Measurements from ENCODE around the gene TGFBR3L. TPM values are rescaled to one million over a fixed set of nuclear protein-coding genes. Genes with fewer than 3 reads are reported as not detected.
A peak's percentile ranks its signal among the peaks of the same experiment; 100 is the strongest.
"Not testable (repeated sequence)": the region's sequence is repeated elsewhere in the genome, so short reads cannot be mapped to it uniquely, and the experiment has no call there.

TGFBR3L gene
- total and polyA plus RNA-seq, 4 donors, result 0.25 to 0.77 TPM; not detected in 2

DNA sequence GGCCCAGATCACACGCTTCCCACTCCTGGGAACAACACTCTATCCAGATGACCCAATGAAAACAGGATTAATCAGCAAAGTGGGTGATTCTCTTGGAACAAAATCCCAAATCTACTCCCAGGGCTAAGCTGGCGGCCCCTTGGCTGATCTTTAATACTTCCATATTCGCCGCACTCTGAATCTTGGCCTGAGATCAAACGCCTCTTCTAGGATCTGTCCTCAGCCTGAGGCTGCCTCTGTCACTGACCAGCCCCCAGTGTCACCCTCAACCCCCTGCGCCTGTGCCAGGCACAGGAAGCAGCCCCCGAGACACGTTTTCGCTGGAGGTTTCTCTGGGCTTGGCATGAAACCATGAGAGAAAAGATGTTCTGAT, 13.7 kb downstream of the TGFBR3L start:
- TF ChIP-seq, protein P1, sequence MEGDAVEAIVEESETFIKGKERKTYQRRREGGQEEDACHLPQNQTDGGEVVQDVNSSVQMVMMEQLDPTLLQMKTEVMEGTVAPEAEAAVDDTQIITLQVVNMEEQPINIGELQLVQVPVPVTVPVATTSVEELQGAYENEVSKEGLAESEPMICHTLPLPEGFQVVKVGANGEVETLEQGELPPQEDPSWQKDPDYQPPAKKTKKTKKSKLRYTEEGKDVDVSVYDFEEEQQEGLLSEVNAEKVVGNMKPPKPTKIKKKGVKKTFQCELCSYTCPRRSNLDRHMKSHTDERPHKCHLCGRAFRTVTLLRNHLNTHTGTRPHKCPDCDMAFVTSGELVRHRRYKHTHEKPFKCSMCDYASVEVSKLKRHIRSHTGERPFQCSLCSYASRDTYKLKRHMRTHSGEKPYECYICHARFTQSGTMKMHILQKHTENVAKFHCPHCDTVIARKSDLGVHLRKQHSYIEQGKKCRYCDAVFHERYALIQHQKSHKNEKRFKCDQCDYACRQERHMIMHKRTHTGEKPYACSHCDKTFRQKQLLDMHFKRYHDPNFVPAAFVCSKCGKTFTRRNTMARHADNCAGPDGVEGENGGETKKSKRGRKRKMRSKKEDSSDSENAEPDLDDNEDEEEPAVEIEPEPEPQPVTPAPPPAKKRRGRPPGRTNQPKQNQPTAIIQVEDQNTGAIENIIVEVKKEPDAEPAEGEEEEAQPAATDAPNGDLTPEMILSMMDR (IDR thresholded peaks at IDR 0.05; ENCODE audit: control extremely low read depth, extremely low read depth), result no peak
- Histone ChIP-seq H3K36me3 (ENCODE audit: control insufficient read depth in 4 of 4, insufficient read depth in 4 of 4, low read length in 4 of 4) (peaks cover 3 to 33% (median 16%) of the 10 kb centered on the region in 4 donors), H3K9ac (ENCODE audit: insufficient read depth in 1 of 2, low read length in 2 of 2) (no peak overlapping the region), H3K27me3 (ENCODE audit: control insufficient read depth in 3 of 3, insufficient read depth in 3 of 3, low read length in 2 of 3) (no peaks in the 10 kb centered on the region), H3K4me3 (no peak overlapping the region), H3K27ac (ENCODE audit: low read depth in 1 of 2, low read length in 1 of 2) (peak overlapping the region in 1 of 2 donors; percentile 35), H3K4me1 (ENCODE audit: control insufficient read depth in 5 of 5, insufficient read depth in 5 of 5, low read length in 5 of 5) (peaks cover 0 to 23% (median 9%) of the 10 kb centered on the region in 5 donors), H3K9me3 (ENCODE audit: control insufficient read depth in 4 of 4, insufficient read depth in 3 of 4, low read length in 3 of 4) (no peaks in the 10 kb centered on the region)
- peak; percentile 52 to 69 (median 64) for DNase-seq
- WGBS, 2 donors, result 74 to 87% methylated on average over 9 of the region's 9 CpGs
- ATAC-seq (ENCODE audit: insufficient read depth, low FRiP score), result no peak

- WGBS, 2 donors, result 61 to 65% methylated on average over 24 of the region's 24 CpGs
- ATAC-seq (ENCODE audit: insufficient read depth, low FRiP score) (no peak), DNase-seq (peak in 2 of 3 donors; percentile 45 to 64)
- Histone ChIP-seq H3K27ac (ENCODE audit: low read depth in 1 of 2, low read length in 1 of 2) (peak overlapping the region; percentile 17 to 41), H3K9ac (ENCODE audit: insufficient read depth in 1 of 2, low read length in 2 of 2) (no peak overlapping the region), H3K9me3 (ENCODE audit: control insufficient read depth in 4 of 4, insufficient read depth in 3 of 4, low read length in 3 of 4) (no peaks in the 10 kb centered on the region), H3K4me3 (no peak overlapping the region), H3K36me3 (ENCODE audit: control insufficient read depth in 4 of 4, insufficient read depth in 4 of 4, low read length in 4 of 4) (peaks cover 5 to 40% (median 22%) of the 10 kb centered on the region in 4 donors), H3K27me3 (ENCODE audit: control insufficient read depth in 3 of 3, insufficient read depth in 3 of 3, low read length in 2 of 3) (no peaks in the 10 kb centered on the region), H3K4me1 (ENCODE audit: control insufficient read depth in 5 of 5, insufficient read depth in 5 of 5, low read length in 5 of 5) (peaks cover 0 to 23% (median 9%) of the 10 kb centered on the region in 5 donors)
- TF ChIP-seq, protein P1 (IDR thresholded peaks at IDR 0.05; ENCODE audit: control extremely low read depth, extremely low read depth), result no peak
These were observed 14.4 kb downstream of the TGFBR3L start for GRCh38 chr19:7928741-7929701.

- H3K27me3 ChIP-seq (ENCODE audit: control insufficient read depth in 3 of 3, insufficient read depth in 3 of 3, low read length in 2 of 3); ATAC-seq (ENCODE audit: insufficient read depth, low FRiP score); H3K4me3 ChIP-seq; H3K27ac ChIP-seq (ENCODE audit: low read depth in 1 of 2, low read length in 1 of 2); DNase-seq; H3K9ac ChIP-seq (ENCODE audit: insufficient read depth in 1 of 2, low read length in 2 of 2); H3K9me3 ChIP-seq (ENCODE audit: control insufficient read depth in 4 of 4, insufficient read depth in 3 of 4, low read length in 3 of 4): not testable (repeated sequence)
- 85 to 87% methylated on average over 11 of the region's 11 CpGs for WGBS, 2 donors
- Histone ChIP-seq H3K36me3 (ENCODE audit: control insufficient read depth in 4 of 4, insufficient read depth in 4 of 4, low read length in 4 of 4) (peaks cover 9 to 50% (median 23%) of the 10 kb centered on the region in 4 donors), H3K4me1 (ENCODE audit: control insufficient read depth in 5 of 5, insufficient read depth in 5 of 5, low read length in 5 of 5) (peaks cover 0 to 23% (median 4%) of the 10 kb centered on the region in 5 donors)
These were observed 15.4 kb downstream of the TGFBR3L start for GRCh38 chr19:7930030-7930429.

- ATAC-seq (ENCODE audit: insufficient read depth, low FRiP score), result no peak
These were observed 16.1 kb downstream of the TGFBR3L start for GRCh38 chr19:7930765-7931164.

More at GRCh38 chr19:7930765-7931164, 16.1 kb downstream of the TGFBR3L start:
- Histone ChIP-seq H3K9me3 (ENCODE audit: control insufficient read depth in 4 of 4, insufficient read depth in 3 of 4, low read length in 3 of 4) (no peaks in the 10 kb centered on the region), H3K36me3 (ENCODE audit: control insufficient read depth in 4 of 4, insufficient read depth in 4 of 4, low read length in 4 of 4) (peaks cover 16 to 57% (median 26%) of the 10 kb centered on the region in 4 donors), H3K4me1 (ENCODE audit: control insufficient read depth in 5 of 5, insufficient read depth in 5 of 5, low read length in 5 of 5) (peaks cover 0 to 23% (median 3%) of the 10 kb centered on the region in 5 donors), H3K4me3 (no peak overlapping the region), H3K27ac (ENCODE audit: low read depth in 1 of 2, low read length in 1 of 2) (no peak overlapping the region), H3K27me3 (ENCODE audit: control insufficient read depth in 3 of 3, insufficient read depth in 3 of 3, low read length in 2 of 3) (no peaks in the 10 kb centered on the region), H3K9ac (ENCODE audit: insufficient read depth in 1 of 2, low read length in 2 of 2) (no peak overlapping the region)
- no peak for DNase-seq
- TF ChIP-seq, protein P1 (IDR thresholded peaks at IDR 0.05; ENCODE audit: control extremely low read depth, extremely low read depth), result no peak
- 82 to 86% methylated on average over 7 of the region's 7 CpGs for WGBS, 2 donors

Measured in lung (tissue), 12 donors.